Activated T-helper 1 cell treated with anti-CD3 and anti-CD28 coated beads, Interleukin-2, amount 50 U/mL, for 16 hours (primary cell): ENCODE results near the gene ZCCHC17.

Source experiments
- DNase-seq, 2 donors: peaks; one replicate each; pipeline ENCODE4 v3.0.0-alpha.2; 2020; ENCODE audit warnings: low read depth in 1 of 2, low spot score in 1 of 2

ZCCHC17 gene

GRCh38 chr1:31389616-31390015 lies 92.8 kb downstream of the ZCCHC17 start:
- no peak for DNase-seq

GRCh38 chr1:31390071-31390470 lies 93.2 kb downstream of the ZCCHC17 start:
- DNase-seq, result no peak

GRCh38 chr1:31393463-31393862 lies 96.6 kb downstream of the ZCCHC17 start:
- DNase-seq, result no peak

GRCh38 chr1:31394584-31395193 lies 97.9 kb downstream of the ZCCHC17 start:
- peak; percentile 60 to 61 for DNase-seq

GRCh38 chr1:31396633-31397351 lies 100.0 kb downstream of the ZCCHC17 start:
- no peak for DNase-seq

- no peak for DNase-seq
These were observed 100.7 kb downstream of the ZCCHC17 start for GRCh38 chr1:31397360-31398095.

- DNase-seq, result no peak
These were observed 101.4 kb downstream of the ZCCHC17 start for GRCh38 chr1:31398246-31398645.

- DNase-seq, result no peak
These were observed 103.1 kb downstream of the ZCCHC17 start for GRCh38 chr1:31399976-31400375.

- DNase-seq, result no peak
These were observed 103.6 kb downstream of the ZCCHC17 start for GRCh38 chr1:31400393-31400792.

- DNase-seq, result no peak
These were observed 104.4 kb downstream of the ZCCHC17 start for GRCh38 chr1:31401241-31401640.

- no peak for DNase-seq
These were observed 108.9 kb downstream of the ZCCHC17 start for GRCh38 chr1:31405578-31406245.

GRCh38 chr1:31407029-31407626 lies 110.3 kb downstream of the ZCCHC17 start:
- DNase-seq, result no peak

GRCh38 chr1:31408788-31409318 lies 112.0 kb downstream of the ZCCHC17 start:
- DNase-seq, result no peak

- no peak for DNase-seq
These were observed 113.4 kb downstream of the ZCCHC17 start for GRCh38 chr1:31409946-31410858.

- DNase-seq, result no peak
These were observed 114.0 kb downstream of the ZCCHC17 start for GRCh38 chr1:31410871-31411270.

- DNase-seq, result no peak
These were observed 115.4 kb downstream of the ZCCHC17 start for GRCh38 chr1:31412205-31412604.

- DNase-seq, result peak in 1 of 2 donors; percentile 6
These were observed 116.0 kb downstream of the ZCCHC17 start, which contains the start of gene SERINC2 for GRCh38 chr1:31412732-31413404. TSS of gene SERINC2 (plus strand) at chr1:31413213. CDS start at chr1:31413266, 53 bp downstream.

- DNase-seq, result no peak
These were observed 116.7 kb downstream of the ZCCHC17 start for GRCh38 chr1:31413405-31414001.
